Neural crest cell (in vitro differentiated cells): ENCODE data around the gene TCAP. TPM values are rescaled to one million over a fixed set of nuclear protein-coding genes. Genes with fewer than 3 reads are reported as not detected.
A peak's percentile ranks its signal among the peaks of the same experiment; 100 is the strongest.

ENCODE experiments used
- DNase-seq: peaks from one replicate; pipeline ENCODE4 v3.0.0; 2021; ENCODE audit warnings: low read depth, mixed read lengths, low spot score
- H3K27ac Mint-ChIP-seq: one replicate; pipeline ENCODE4 v1.8.0; 2021; ENCODE audit warnings: mild to moderate bottlenecking, mixed read lengths; ENCODE audit not compliant: unreplicated experiment
- H3K27me3 Mint-ChIP-seq: 2 replicates; pipeline ENCODE4 v1.8.0; 2021; ENCODE audit warnings: low read depth, mild to moderate bottlenecking, mixed read lengths
- H3K36me3 Mint-ChIP-seq: 2 replicates; pipeline ENCODE4 v1.8.0; 2021; ENCODE audit warnings: low read depth, mild to moderate bottlenecking, mixed read lengths
- H3K4me1 Mint-ChIP-seq: 2 replicates; pipeline ENCODE4 v1.8.0; 2021; ENCODE audit warnings: mixed read lengths
- H3K4me3 Mint-ChIP-seq: one replicate; pipeline ENCODE4 v1.8.0; 2021; ENCODE audit warnings: mild to moderate bottlenecking, mixed read lengths
- H3K9me3 Mint-ChIP-seq: 2 replicates; pipeline ENCODE4 v1.8.0; 2021; ENCODE audit warnings: mixed read lengths
- total RNA-seq: library from RNA; stranded (reverse); gene quantifications from 2 replicates; pipeline ENCODE4 v1.2.1, GENCODE V29; 2021
- TF ChIP-seq, protein P1 (sequence below): fragments of 200-600 bp; sonication (generic); conservative IDR thresholded peaks from 2 replicates; pipeline ENCODE4 v1.5.0; 2021; ENCODE audit warnings: antibody characterized with exemption, mild to moderate bottlenecking

Gene TCAP
- total RNA-seq, 1 donor from 2014 or later: 2.8 TPM

DNA sequence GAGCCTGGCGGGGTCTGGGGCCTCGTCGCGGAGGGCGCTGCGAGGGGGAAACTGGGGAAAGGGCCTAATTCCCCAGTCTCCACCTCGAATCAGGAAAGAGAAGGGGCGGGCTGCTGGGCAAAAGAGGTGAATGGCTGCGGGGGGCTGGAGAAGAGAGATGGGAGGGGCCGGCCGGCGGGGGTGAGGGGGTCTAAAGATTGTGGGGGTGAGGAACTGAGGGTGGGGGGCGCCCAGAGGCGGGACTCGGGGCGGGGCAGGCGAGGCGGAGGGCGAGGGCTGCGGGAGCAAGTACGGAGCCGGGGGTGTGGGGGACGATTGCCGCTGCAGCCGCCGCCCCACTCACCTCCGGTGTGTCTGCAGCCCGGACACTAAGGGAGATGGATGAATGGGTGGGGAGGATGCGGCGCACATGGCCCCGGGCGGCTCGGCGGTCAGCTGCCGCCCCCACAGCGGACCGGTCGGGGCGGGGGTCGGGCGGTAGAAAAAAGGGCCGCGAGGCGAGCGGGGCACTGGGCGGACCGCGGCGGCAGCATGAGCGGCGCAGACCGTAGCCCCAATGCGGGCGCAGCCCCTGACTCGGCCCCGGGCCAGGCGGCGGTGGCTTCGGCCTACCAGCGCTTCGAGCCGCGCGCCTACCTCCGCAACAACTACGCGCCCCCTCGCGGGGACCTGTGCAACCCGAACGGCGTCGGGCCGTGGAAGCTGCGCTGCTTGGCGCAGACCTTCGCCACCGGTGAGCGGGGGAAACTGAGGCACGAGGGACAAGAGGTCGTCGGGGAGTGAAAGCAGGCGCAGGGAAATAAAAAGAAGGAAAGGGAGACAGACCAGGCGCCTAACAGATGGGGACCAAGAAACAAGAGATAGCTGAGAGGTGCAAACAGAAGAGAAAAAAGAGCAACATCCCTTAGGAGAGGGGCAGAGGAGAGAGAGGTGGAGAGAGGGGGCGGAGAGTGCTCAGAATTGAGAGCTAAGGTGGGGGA lies 3.1 kb downstream of the TCAP start, which contains the start of gene PNMT:
PNMT (plus strand) TSS at position 509 of the 980 bp plus-strand sequence; CDS start at position 532, 23 bp downstream.
- TF ChIP-seq, protein P1, sequence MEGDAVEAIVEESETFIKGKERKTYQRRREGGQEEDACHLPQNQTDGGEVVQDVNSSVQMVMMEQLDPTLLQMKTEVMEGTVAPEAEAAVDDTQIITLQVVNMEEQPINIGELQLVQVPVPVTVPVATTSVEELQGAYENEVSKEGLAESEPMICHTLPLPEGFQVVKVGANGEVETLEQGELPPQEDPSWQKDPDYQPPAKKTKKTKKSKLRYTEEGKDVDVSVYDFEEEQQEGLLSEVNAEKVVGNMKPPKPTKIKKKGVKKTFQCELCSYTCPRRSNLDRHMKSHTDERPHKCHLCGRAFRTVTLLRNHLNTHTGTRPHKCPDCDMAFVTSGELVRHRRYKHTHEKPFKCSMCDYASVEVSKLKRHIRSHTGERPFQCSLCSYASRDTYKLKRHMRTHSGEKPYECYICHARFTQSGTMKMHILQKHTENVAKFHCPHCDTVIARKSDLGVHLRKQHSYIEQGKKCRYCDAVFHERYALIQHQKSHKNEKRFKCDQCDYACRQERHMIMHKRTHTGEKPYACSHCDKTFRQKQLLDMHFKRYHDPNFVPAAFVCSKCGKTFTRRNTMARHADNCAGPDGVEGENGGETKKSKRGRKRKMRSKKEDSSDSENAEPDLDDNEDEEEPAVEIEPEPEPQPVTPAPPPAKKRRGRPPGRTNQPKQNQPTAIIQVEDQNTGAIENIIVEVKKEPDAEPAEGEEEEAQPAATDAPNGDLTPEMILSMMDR: peak; percentile 76
- Mint-ChIP-seq H3K27me3 (peaks cover 67% of the 10 kb centered on the region), H3K4me3 (peak within 1 kb of the TSS; percentile 52), H3K9me3 (no peaks in the 10 kb centered on the region), H3K36me3 (no peaks in the 10 kb centered on the region), H3K27ac (peak within 1 kb of the TSS; percentile 35), H3K4me1 (peaks cover 14% of the 10 kb centered on the region)
- peak; percentile 78 for DNase-seq

DNA sequence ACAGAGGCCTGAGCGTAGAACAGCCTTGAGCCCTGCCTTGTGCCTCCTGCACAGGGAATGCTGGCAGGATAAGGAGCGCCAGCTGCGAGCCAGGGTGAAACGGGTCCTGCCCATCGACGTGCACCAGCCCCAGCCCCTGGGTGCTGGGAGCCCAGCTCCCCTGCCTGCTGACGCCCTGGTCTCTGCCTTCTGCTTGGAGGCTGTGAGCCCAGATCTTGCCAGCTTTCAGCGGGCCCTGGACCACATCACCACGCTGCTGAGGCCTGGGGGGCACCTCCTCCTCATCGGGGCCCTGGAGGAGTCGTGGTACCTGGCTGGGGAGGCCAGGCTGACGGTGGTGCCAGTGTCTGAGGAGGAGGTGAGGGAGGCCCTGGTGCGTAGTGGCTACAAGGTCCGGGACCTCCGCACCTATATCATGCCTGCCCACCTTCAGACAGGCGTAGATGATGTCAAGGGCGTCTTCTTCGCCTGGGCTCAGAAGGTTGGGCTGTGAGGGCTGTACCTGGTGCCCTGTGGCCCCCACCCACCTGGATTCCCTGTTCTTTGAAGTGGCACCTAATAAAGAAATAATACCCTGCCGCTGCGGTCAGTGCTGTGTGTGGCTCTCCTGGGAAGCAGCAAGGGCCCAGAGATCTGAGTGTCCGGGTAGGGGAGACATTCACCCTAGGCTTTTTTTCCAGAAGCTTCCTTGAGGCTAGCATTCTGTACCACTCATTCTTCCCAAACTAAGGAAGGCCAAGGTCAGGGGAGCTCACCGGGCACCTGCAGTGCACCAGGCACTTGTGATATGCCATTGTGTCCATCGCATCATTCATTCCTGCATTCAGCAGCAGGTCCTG lies 5.0 kb downstream of the TCAP start:
- TF ChIP-seq, protein P1: no peak
- Mint-ChIP-seq H3K36me3 (no peaks in the 10 kb centered on the region), H3K4me1 (peaks cover 10% of the 10 kb centered on the region), H3K4me3 (no peak overlapping the region), H3K27ac (no peak overlapping the region), H3K27me3 (peaks cover 60% of the 10 kb centered on the region), H3K9me3 (no peaks in the 10 kb centered on the region)
- no peak for DNase-seq

DNA sequence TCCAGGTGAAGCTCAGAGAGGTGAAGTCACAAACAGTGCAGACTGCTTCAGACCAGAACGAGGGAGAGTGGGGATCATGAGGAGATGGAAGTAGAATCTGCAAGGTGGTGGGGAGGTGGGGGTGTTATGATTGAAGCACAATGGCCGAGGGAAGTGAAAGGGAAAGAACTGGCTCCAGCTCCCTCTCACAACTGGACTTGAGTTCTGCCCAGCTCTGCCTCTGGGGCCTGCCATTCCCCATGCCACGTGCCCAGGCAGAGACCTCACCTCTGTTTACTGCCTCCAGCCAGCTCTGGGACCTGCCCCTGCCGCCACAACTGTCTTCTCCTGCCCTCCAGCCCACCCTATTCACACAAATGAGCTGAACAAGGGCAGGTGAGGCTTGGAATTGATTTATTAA lies 5.6 kb downstream of the TCAP start:
- no peak for DNase-seq
- TF ChIP-seq, protein P1: no peak
- no peaks in the 10 kb centered on the region for H3K9me3 Mint-ChIP-seq
- H3K36me3 Mint-ChIP-seq: no peaks in the 10 kb centered on the region
- peaks cover 54% of the 10 kb centered on the region for H3K27me3 Mint-ChIP-seq
- no peak overlapping the region for H3K4me3 Mint-ChIP-seq
- peaks cover 10% of the 10 kb centered on the region for H3K4me1 Mint-ChIP-seq
- no peak overlapping the region for H3K27ac Mint-ChIP-seq

DNA sequence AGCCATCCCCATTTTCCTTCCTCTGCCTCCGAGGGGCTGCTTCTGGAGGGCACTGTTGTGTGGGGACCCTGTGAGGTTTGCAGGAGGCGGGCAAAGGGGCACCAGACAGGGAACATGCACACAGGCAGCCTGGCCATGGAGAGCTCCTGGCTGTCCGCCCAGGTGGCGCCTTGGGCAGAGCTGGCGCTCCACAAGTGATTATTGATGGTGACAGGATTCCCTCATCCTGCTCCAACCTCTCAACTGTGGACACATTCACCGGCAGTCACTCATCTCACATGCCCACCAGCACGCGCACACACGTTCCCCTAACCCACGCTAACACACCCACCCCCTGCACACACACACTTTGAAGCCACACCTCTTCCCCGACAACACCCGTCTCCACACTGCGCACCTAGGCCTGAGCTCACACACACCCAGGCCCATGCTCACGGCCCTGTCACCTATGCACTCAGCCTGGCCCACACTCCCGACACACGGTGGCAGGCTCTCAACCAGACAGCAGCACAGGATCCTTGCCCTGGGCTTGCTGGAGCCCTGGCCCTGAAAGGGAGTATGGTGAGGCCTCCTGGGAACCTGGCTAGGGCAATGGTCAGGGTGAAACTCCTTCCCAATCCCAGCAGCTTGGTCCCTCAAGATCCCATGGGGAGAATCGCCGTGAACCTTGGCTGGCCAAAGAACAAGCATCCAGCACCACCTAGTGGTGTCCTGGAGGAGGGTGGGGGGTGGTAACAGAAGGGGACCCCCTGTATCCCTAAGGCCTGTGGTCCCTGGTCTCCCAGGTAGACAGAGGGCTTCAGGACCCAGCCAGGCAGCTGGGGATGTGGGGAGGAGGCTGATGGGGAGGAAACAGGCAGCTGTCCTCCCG lies 6.7 kb downstream of the TCAP start:
- no peaks in the 10 kb centered on the region for H3K9me3 Mint-ChIP-seq
- DNase-seq: peak; percentile 27
- peak overlapping the region; percentile 1 for H3K27ac Mint-ChIP-seq
- no peaks in the 10 kb centered on the region for H3K36me3 Mint-ChIP-seq
- peaks cover 42% of the 10 kb centered on the region for H3K27me3 Mint-ChIP-seq
- H3K4me3 Mint-ChIP-seq: peak overlapping the region; percentile 14
- peaks cover 7% of the 10 kb centered on the region for H3K4me1 Mint-ChIP-seq
- TF ChIP-seq, protein P1: peak; percentile 64
